K562 (cell line): Measurements from ENCODE around the gene PCK2. TPM values are rescaled to one million over a fixed set of nuclear protein-coding genes. Genes with fewer than 3 reads are reported as not detected.

ENCODE experiments used
- ATAC-seq: fragments of 200-7000 bp; cut with Tn5 transposase; 3 replicates; pipeline ENCODE4 v1.9.1; 2020; ENCODE audit warnings: moderate library complexity
- BruUV-seq: library from RNA; stranded (reverse); fragments of 400-500 nt; replicated peaks from 2 replicates; lab custom pipeline; 2021; lab: Mats Ljungman, UMichigan
- CTCF ChIA-PET: fragments of 300-600 bp; formaldehyde crosslinking; extraction: SDS; loops from one replicate; lab custom pipeline; 2021; ENCODE audit warnings: low intra/inter-chr PET ratio; lab: Yijun Ruan, JAX
- POLR2A ChIA-PET: fragments of 300-600, 350-650 bp; sonication (Branson Sonifier 250); formaldehyde crosslinking; extraction: SDS; loops from one replicate; lab custom pipeline; 2021; ENCODE audit warnings: antibody characterized with exemption, inconsistent platforms; lab: Yijun Ruan, JAX
- DNase-seq, 4 experiments: peaks; one replicate each; pipeline versions ENCODE4 v3.0.0 to v3.0.0-alpha.2; 2011 to 2018; ENCODE audit warnings: low spot score in 3 of 4, mixed read lengths in 3 of 4; ENCODE audit errors: extremely low read depth in 1 of 4
- FAIRE-seq: peaks from 2 replicates; lab custom pipeline; 2011; peaks lifted over from hg19 to GRCh38; lab: Jason Lieb, UNC
- H2AFZ ChIP-seq: 2 replicates; pipeline ENCODE4 v1.6.0; 2011; ENCODE audit warnings: low read depth, low read length, control low read depth, inconsistent platforms
- H3K27ac ChIP-seq: fragments of 200-600 bp; 3 replicates; pipeline ENCODE4 v1.8.0; 2011; ENCODE audit warnings: low read depth, mild to moderate bottlenecking, control low read depth, inconsistent platforms, low read length, moderate library complexity, mixed read lengths; ENCODE audit errors: extremely low read depth
- H3K27me3 ChIP-seq, 2 experiments: fragments of 300-600 bp in 1 of 2; 2 replicates in 1 of 2; 3 replicates in 1 of 2; pipeline versions ENCODE4 v1.6.0 to v1.8.0; 2011; ENCODE audit warnings: inconsistent platforms in 2 of 2, low read length in 2 of 2, mild to moderate bottlenecking in 1 of 2, mixed read lengths in 1 of 2, moderate library complexity in 1 of 2; ENCODE audit not compliant: control insufficient read depth in 2 of 2, insufficient read depth in 2 of 2
- H3K36me3 ChIP-seq: fragments of 300-600 bp; 3 replicates; pipeline ENCODE4 v1.8.0; 2011; ENCODE audit warnings: mild to moderate bottlenecking, low read length, inconsistent platforms; ENCODE audit not compliant: control insufficient read depth, insufficient read depth
- H3K4me1 ChIP-seq, 2 experiments: fragments of 200-600 bp in 1 of 2; replicated peaks in 1 of 2; 2 replicates in 1 of 2; 3 replicates in 1 of 2; pipeline versions ENCODE4 v1.5.1 to v1.8.0; 2011; ENCODE audit warnings: inconsistent platforms in 2 of 2, low read length in 2 of 2, mild to moderate bottlenecking in 1 of 2, mixed read lengths in 1 of 2, moderate library complexity in 1 of 2; ENCODE audit not compliant: control insufficient read depth in 2 of 2, insufficient read depth in 2 of 2
- H3K4me2 ChIP-seq: 2 replicates; pipeline ENCODE4 v1.6.1; 2011; ENCODE audit warnings: low read length, control low read depth, inconsistent platforms, mixed read lengths; ENCODE audit not compliant: insufficient read depth
- H3K4me3 ChIP-seq: fragments of 200-600 bp; sonication (generic), shearing (Covaris generic); 2 replicates; pipeline ENCODE4 v1.5.1; 2016; ENCODE audit warnings: control low read depth, inconsistent platforms
- H3K79me2 ChIP-seq: fragments of 200-600 bp; 3 replicates; pipeline ENCODE4 v1.8.0; 2011; ENCODE audit warnings: low read length, inconsistent platforms; ENCODE audit not compliant: control insufficient read depth, insufficient read depth
- H3K9ac ChIP-seq, 2 experiments: 2 replicates each; pipeline versions ENCODE4 v1.6.0 to v1.6.1; 2011; ENCODE audit warnings: low read depth in 2 of 2, low read length in 2 of 2, control low read depth in 1 of 2, inconsistent platforms in 1 of 2, mild to moderate bottlenecking in 1 of 2, mixed read lengths in 1 of 2; ENCODE audit not compliant: insufficient read depth in 1 of 2
- H3K9me1 ChIP-seq: one replicate; pipeline ENCODE4 v1.6.0; 2011; ENCODE audit warnings: inconsistent platforms, mild to moderate bottlenecking, low read length, moderate library complexity; ENCODE audit not compliant: control insufficient read depth, insufficient read depth
- H3K9me3 ChIP-seq: replicated peaks from 2 replicates; pipeline ENCODE4 v1.5.1; 2011; ENCODE audit warnings: low read depth, low read length, inconsistent platforms; ENCODE audit not compliant: control insufficient read depth, insufficient read depth
- H4K20me1 ChIP-seq: replicated peaks from 2 replicates; pipeline ENCODE4 v1.6.1; 2011; ENCODE audit warnings: low read length, inconsistent platforms, mixed read lengths; ENCODE audit not compliant: control insufficient read depth, insufficient read depth
- E2F5 ChIP-seq: sonication (generic); formaldehyde crosslinking; IDR thresholded peaks from 2 replicates; pipeline ENCODE4 v1.8.0; 2022; ENCODE audit warnings: mild to moderate bottlenecking, missing genetic modification reagents
- ETV1 ChIP-seq: fragments of 450-650 bp; conservative IDR thresholded peaks from 2 replicates; pipeline ENCODE4 v1.6.1; 2016; ENCODE audit warnings: missing genetic modification characterization, control low read depth, low read depth, missing compliant biosample characterization
- GTF2F1 ChIP-seq: IDR thresholded peaks from 2 replicates; pipeline ENCODE4 v1.6.1; 2011; ENCODE audit warnings: low read depth, low read length, improper control_type of control experiment
- HMG20A ChIP-seq: fragments of 450-650 bp; formaldehyde crosslinking; conservative IDR thresholded peaks from 2 replicates; pipeline ENCODE4 v1.4.0; 2020; ENCODE audit warnings: mild to moderate bottlenecking, mixed read lengths
- NEUROD1 ChIP-seq: fragments of 150-350 bp; IDR thresholded peaks from 2 replicates; pipeline ENCODE4 v1.6.1; 2014; ENCODE audit warnings: borderline replicate concordance, low read length, low read depth; ENCODE audit not compliant: partially characterized antibody
- NFIX ChIP-seq: fragments of 250-450 bp; sonication (Bioruptor Pico); IDR thresholded peaks from 2 replicates; pipeline ENCODE4 v1.4.0; 2020; ENCODE audit warnings: low read depth, mild to moderate bottlenecking, moderate library complexity
- PHB ChIP-seq: fragments of 250-450 bp; sonication (Bioruptor Pico); IDR thresholded peaks from 2 replicates; pipeline ENCODE4 v1.5.0; 2021
- PRPF4 ChIP-seq: fragments of 200-400 bp; formaldehyde crosslinking; IDR thresholded peaks from one replicate; pipeline ENCODE4 v1.6.1; 2017; ENCODE audit warnings: low read length, low read depth, mild to moderate bottlenecking; ENCODE audit not compliant: insufficient read depth, poor library complexity, severe bottlenecking
- PTRF ChIP-seq: fragments of 450-650 bp; IDR thresholded peaks from 2 replicates; pipeline ENCODE4 v1.6.1; 2016; ENCODE audit warnings: mild to moderate bottlenecking, missing genetic modification characterization, missing compliant biosample characterization
- THRAP3 ChIP-seq: fragments of 450-650 bp; IDR thresholded peaks from 2 replicates; pipeline ENCODE4 v1.6.1; 2016; ENCODE audit warnings: mild to moderate bottlenecking, inconsistent platforms, borderline replicate concordance
- XRCC5 ChIP-seq: fragments of 200-400 bp; formaldehyde crosslinking; IDR thresholded peaks from 2 replicates; pipeline ENCODE4 v1.6.1; 2017; ENCODE audit warnings: low read depth, mild to moderate bottlenecking, low read length
- YY1 ChIP-seq, 3 experiments: IDR thresholded peaks; 2 replicates each; pipeline ENCODE4 v1.6.1; 2011; ENCODE audit warnings: low read length in 2 of 3, mild to moderate bottlenecking in 2 of 3, moderate library complexity in 2 of 3, borderline replicate concordance in 1 of 3, control low read depth in 1 of 3, low read depth in 1 of 3; ENCODE audit not compliant: insufficient read depth in 3 of 3, insufficient replicate concordance in 2 of 3, control insufficient read depth in 1 of 3, insufficient read length in 1 of 3; ENCODE audit errors: extremely low read depth in 1 of 3
- ZNF12 ChIP-seq: sonication (generic); formaldehyde crosslinking; IDR thresholded peaks from 2 replicates; pipeline ENCODE4 v1.4.0; 2020; ENCODE audit warnings: mild to moderate bottlenecking, missing genetic modification reagents
- ZNF224 ChIP-seq: sonication (generic); formaldehyde crosslinking; IDR thresholded peaks from 2 replicates; pipeline ENCODE4 v1.8.0; 2022; ENCODE audit warnings: mild to moderate bottlenecking, missing genetic modification reagents
- WGBS: fragments of 100-300 bp; shearing (Covaris generic); methylation state at CpG from one replicate; pipeline ENCODE4 v1.1.6; 2016; ENCODE audit warnings: low coverage, mixed read lengths; ENCODE audit not compliant: insufficient coverage; ENCODE audit errors: missing lambda C conversion rate; 5-methylcytosine and 5-hydroxymethylcytosine counted together
- in situ Hi-C: fragments of 300-500 bp; cut with MboI; formaldehyde crosslinking; loops from 4 replicates; pipeline ENCODE4 v1.15.0; 2018; ENCODE audit warnings: inconsistent platforms, mixed read lengths
- intact Hi-C: fragments of 100-400 bp; cut with micrococcal nuclease; formaldehyde crosslinking; loops from 2 replicates; pipeline ENCODE4 v1.14.2; 2022
- polyA plus RNA-seq, 8 experiments: library from polyadenylated mRNA; depleted of rRNA in 4 of 8; stranded (reverse) in 5 of 8; unstranded in 3 of 8; fragments of >200 nt; fragmentation: Nextera tagmentation in 2 of 8; fragmentation: Illumina TruSeq in 1 of 8; extraction: Ambion mirVana in 2 of 8; extraction: Trizol in 1 of 8; gene quantifications; 2 replicates each; pipeline versions ENCODE4 v1.2.1 to v1.2.3, GENCODE V29; 2011 to 2014; ENCODE audit warnings: inconsistent platforms in 1 of 8, missing spikeins in 1 of 8
- total RNA-seq, 7 experiments: library from RNA; depleted of rRNA in 6 of 7; stranded (reverse); fragments of >200 nt in 6 of 7; fragmentation: Illumina TruSeq in 2 of 7; extraction: Trizol in 2 of 7; gene quantifications; 2 replicates each; pipeline versions ENCODE4 v1.2.1 to v1.2.3, GENCODE V29; 2011 to 2021; ENCODE audit warnings: low replicate concordance in 1 of 7

The PCK2 gene
- total and polyA plus RNA-seq, 9 of the 15 experiments (the other 6 are each of a cell fraction or from before 2014, with no cell fraction given): 3.3 to 60.9 (median 30.4) TPM

- intact Hi-C loops (no loop called here), in situ Hi-C loops (no loop called here)
- H3K4me2 ChIP-seq: no peak overlapping the region
- no peaks in the 10 kb centered on the region for H3K36me3 ChIP-seq
- FAIRE-seq (no peak), ATAC-seq (no peak), DNase-seq (no peak)
- BruUV-seq: no TSS peak
- CTCF ChIA-PET: no interaction called here
- POLR2A ChIA-PET: interaction anchor here (1.0 kb wide), 1 partner anchor 29 kb away, joined by 3 read pairs; the partner anchor contains the start of gene PCK2
- H3K27me3 ChIP-seq: peaks cover 0 to 24% of the 10 kb centered on the region in 2 experiments; a peak in 3 of 5 replicates
- no peak overlapping the region for H3K4me3 ChIP-seq
- no peaks in the 10 kb centered on the region for H3K9me1 ChIP-seq
- TF ChIP-seq HMG20A (no peak), NFIX (CRISPR knock-in tag) (no peak), PRPF4 (no peak), ZNF224 (CRISPR knock-in tag) (no peak), E2F5 (CRISPR knock-in tag) (no peak), PHB (CRISPR knock-in tag) (no peak), XRCC5 (no peak), PTRF (tag) (no peak), THRAP3 (no peak), YY1 (IDR thresholded peaks at IDR 0.05; ENCODE audit: borderline replicate concordance in 1 of 3, control insufficient read depth in 1 of 3, extremely low read depth in 1 of 3, insufficient read depth in 3 of 3, insufficient read length in 1 of 3, insufficient replicate concordance in 2 of 3, low read depth in 1 of 3, low read length in 2 of 3) (no peak), ETV1 (no peak), GTF2F1 (no peak), ZNF12 (CRISPR knock-in tag) (no peak), NEUROD1 (no peak)
- TF ChIP-seq, all 486 proteins: peak for 0
- Histone ChIP-seq H3K27ac (no peak overlapping the region), H3K4me1 (no peaks in the 10 kb centered on the region), H3K9me3 (no peaks in the 10 kb centered on the region), H3K9ac (no peak overlapping the region), H2AFZ (no peak overlapping the region), H4K20me1 (no peaks in the 10 kb centered on the region), H3K79me2 (no peaks in the 10 kb centered on the region)
- 40% methylated on average over 1 of the region's 15 CpGs for WGBS
Observed at GRCh38 chr14:24064856-24065255, 29.3 kb upstream of the PCK2 start.
